Measurements from ENCODE around the gene COL4A2.

The COL4A2 gene
- 0 to 0.39 (median 0) reads per million in 3 experiments for total RNA-seq

GRCh38 chr13:110306960-110307766, at the start of gene COL4A2, which contains the start of gene COL4A1:
COL4A2 (plus strand) TSS chr13:110307284; CDS start chr13:110307904, 620 bp downstream.
COL4A1 (minus strand) TSS chr13:110307157; CDS start chr13:110307027, 130 bp downstream.
- DNase-seq, result no peak

GRCh38 chr13:110257408-110257807, 49.7 kb upstream of the COL4A2 start:
- DNase-seq, result no peak

GRCh38 chr13:110258876-110259631, 48.0 kb upstream of the COL4A2 start:
- DNase-seq, result no peak

GRCh38 chr13:110259651-110260050, 47.4 kb upstream of the COL4A2 start:
- DNase-seq, result no peak

GRCh38 chr13:110261166-110262081, 45.7 kb upstream of the COL4A2 start:
- no peak for DNase-seq

GRCh38 chr13:110262082-110262436, 45.0 kb upstream of the COL4A2 start:
- DNase-seq, result no peak

- DNase-seq, result no peak
Observed at GRCh38 chr13:110262508-110263291, 44.4 kb upstream of the COL4A2 start.

- DNase-seq, result no peak
Observed at GRCh38 chr13:110263404-110263803, 43.7 kb upstream of the COL4A2 start.

- DNase-seq, result no peak
Observed at GRCh38 chr13:110263888-110264287, 43.2 kb upstream of the COL4A2 start.

- DNase-seq, result no peak
Observed at GRCh38 chr13:110264685-110265275, 42.3 kb upstream of the COL4A2 start.

- DNase-seq, result no peak
Observed at GRCh38 chr13:110265341-110265681, 41.8 kb upstream of the COL4A2 start.

- no peak for DNase-seq
Observed at GRCh38 chr13:110265682-110266430, 41.2 kb upstream of the COL4A2 start.

- DNase-seq, result no peak
Observed at GRCh38 chr13:110266431-110266809, 40.7 kb upstream of the COL4A2 start.

GRCh38 chr13:110266983-110267382, 40.1 kb upstream of the COL4A2 start:
- DNase-seq, result no peak

GRCh38 chr13:110268061-110268460, 39.0 kb upstream of the COL4A2 start:
- no peak for DNase-seq

- no peak for DNase-seq
Observed at GRCh38 chr13:110268576-110269185, 38.4 kb upstream of the COL4A2 start.

GRCh38 chr13:110269509-110270185, 37.4 kb upstream of the COL4A2 start:
- no peak for DNase-seq

- DNase-seq, result no peak
Observed at GRCh38 chr13:110270507-110270906, 36.6 kb upstream of the COL4A2 start.

- DNase-seq, result no peak
Observed at GRCh38 chr13:110271313-110271712, 35.8 kb upstream of the COL4A2 start.

GRCh38 chr13:110272227-110272626, 34.9 kb upstream of the COL4A2 start:
- DNase-seq, result no peak

All from central memory CD4-positive, alpha-beta T cell (primary cell).